HL-60 (cell line): ENCODE measurements around the gene MTM1.

ENCODE experiments used
- DNase-seq, 2 experiments: peaks; one replicate each; pipeline ENCODE4 v3.0.0-alpha.2; 2010 to 2020; ENCODE audit warnings: low read depth in 1 of 2, low spot score in 1 of 2
- H3K27ac ChIP-seq: fragments of 250-450 bp; sonication (Bioruptor Pico); replicated peaks from 2 replicates; pipeline ENCODE4 v1.5.1; 2020; ENCODE audit warnings: mild to moderate bottlenecking, moderate library complexity
- H3K27me3 ChIP-seq: fragments of 250-450 bp; sonication (Bioruptor Pico); 2 replicates; pipeline ENCODE4 v1.5.1; 2021; ENCODE audit warnings: mild to moderate bottlenecking, moderate library complexity; ENCODE audit not compliant: insufficient read depth, poor library complexity, severe bottlenecking
- H3K4me3 ChIP-seq: replicated peaks from 2 replicates; pipeline ENCODE4 v1.5.1; 2011; ENCODE audit warnings: mild to moderate bottlenecking, control low read depth, low read length; ENCODE audit not compliant: insufficient read depth
- CTCF ChIP-seq: IDR thresholded peaks from one replicate; pipeline ENCODE4 v1.5.1; 2011; ENCODE audit warnings: low read length, control low read depth, inconsistent platforms; ENCODE audit not compliant: insufficient read depth
- GABPA ChIP-seq: IDR thresholded peaks from 2 replicates; pipeline ENCODE4 v1.6.1; 2012; ENCODE audit warnings: low read depth
- POLR2AphosphoS5 ChIP-seq: IDR thresholded peaks from 2 replicates; pipeline ENCODE4 v1.6.1; 2012; ENCODE audit warnings: low read depth
- REST ChIP-seq: IDR thresholded peaks from 2 replicates; pipeline ENCODE4 v1.6.1; 2012; ENCODE audit warnings: low read depth; ENCODE audit not compliant: insufficient replicate concordance
- SPI1 ChIP-seq: IDR thresholded peaks from 2 replicates; pipeline ENCODE4 v1.6.1; 2012; ENCODE audit warnings: low read depth, mild to moderate bottlenecking, borderline replicate concordance

Gene MTM1

GRCh38 chrX:150526692-150527091 lies 41.7 kb upstream of the MTM1 start:
- no peak overlapping the region for H3K27ac ChIP-seq
- TF ChIP-seq GABPA (no peak), SPI1 (no peak), CTCF (no peak), REST (no peak), POLR2AphosphoS5 (no peak)
- H3K27me3 ChIP-seq: no peaks in the 10 kb centered on the region
- DNase-seq: no peak
- no peak overlapping the region for H3K4me3 ChIP-seq

- Histone ChIP-seq H3K27me3 (no peaks in the 10 kb centered on the region), H3K4me3 (no peak overlapping the region), H3K27ac (no peak overlapping the region)
- TF ChIP-seq REST (no peak), POLR2AphosphoS5 (no peak), GABPA (no peak), CTCF (no peak), SPI1 (no peak)
- DNase-seq: no peak
Observed at GRCh38 chrX:150527108-150527507, 41.3 kb upstream of the MTM1 start.

GRCh38 chrX:150529587-150529986 lies 38.8 kb upstream of the MTM1 start:
- no peak for DNase-seq
- Histone ChIP-seq H3K27ac (no peak overlapping the region), H3K4me3 (no peak overlapping the region), H3K27me3 (no peaks in the 10 kb centered on the region)
- TF ChIP-seq CTCF: no peak
- no peak for TF ChIP-seq REST
- TF ChIP-seq SPI1: no peak
- TF ChIP-seq GABPA: no peak
- no peak for TF ChIP-seq POLR2AphosphoS5
